Right renal pelvis (tissue), 4 donors: Measurements from ENCODE around the gene TCOF1. TPM values are rescaled to one million over a fixed set of nuclear protein-coding genes. Genes with fewer than 3 reads are reported as not detected.

Experiments
- DNase-seq, 4 donors: peaks; one replicate each; pipeline ENCODE4 v3.0.0-alpha.2; 2013; ENCODE audit warnings: low read depth in 4 of 4, low spot score in 3 of 4, missing footprints in 1 of 4
- polyA plus RNA-seq, 4 donors: library from polyadenylated mRNA; unstranded; fragments of 120-200 nt; gene quantifications; one replicate each; pipeline ENCODE4 v1.2.1, GENCODE V29; 2013; ENCODE audit not compliant: insufficient read length in 4 of 4

TCOF1 gene
- polyA plus RNA-seq: 10 to 100 TPM; 27.7 to 32.8 (median 30.2) TPM

GRCh38 chr5:150357326-150358260 lies at the start of gene TCOF1:
Gene TCOF1, plus strand, starts transcription at chr5:150357697. Its CDS starts 50 bp downstream, at chr5:150357747.
- peak; percentile 92 to 95 (median 94) for DNase-seq

- DNase-seq: no peak
Observed at GRCh38 chr5:150309101-150309885, 48.2 kb upstream of the TCOF1 start.

- no peak for DNase-seq
Observed at GRCh38 chr5:150309886-150310239, 47.6 kb upstream of the TCOF1 start.

- no peak for DNase-seq
Observed at GRCh38 chr5:150310246-150310645, 47.3 kb upstream of the TCOF1 start.

- no peak for DNase-seq
Observed at GRCh38 chr5:150311015-150311692, 46.3 kb upstream of the TCOF1 start.

GRCh38 chr5:150312518-150312917 lies 45.0 kb upstream of the TCOF1 start:
- DNase-seq: no peak

GRCh38 chr5:150313501-150313900 lies 44.0 kb upstream of the TCOF1 start:
- no peak for DNase-seq

- DNase-seq: no peak
Observed at GRCh38 chr5:150313921-150314716, 43.4 kb upstream of the TCOF1 start.

GRCh38 chr5:150315245-150315644 lies 42.3 kb upstream of the TCOF1 start:
- DNase-seq: no peak

- DNase-seq: no peak
Observed at GRCh38 chr5:150316320-150316719, 41.2 kb upstream of the TCOF1 start.

GRCh38 chr5:150317048-150318003 lies 40.2 kb upstream of the TCOF1 start:
- no peak for DNase-seq

- DNase-seq: no peak
Observed at GRCh38 chr5:150318613-150319483, 38.6 kb upstream of the TCOF1 start.

- DNase-seq: no peak
Observed at GRCh38 chr5:150319484-150319790, 38.1 kb upstream of the TCOF1 start.

GRCh38 chr5:150320044-150320613 lies 37.4 kb upstream of the TCOF1 start:
- no peak for DNase-seq

GRCh38 chr5:150321211-150321610 lies 36.3 kb upstream of the TCOF1 start:
- no peak for DNase-seq

GRCh38 chr5:150321784-150322183 lies 35.7 kb upstream of the TCOF1 start:
- no peak for DNase-seq

GRCh38 chr5:150322202-150322601 lies 35.3 kb upstream of the TCOF1 start:
- no peak for DNase-seq

GRCh38 chr5:150323092-150323491 lies 34.4 kb upstream of the TCOF1 start:
- DNase-seq: no peak
